ENCODE measurements around the gene ZNF611. TPM values are rescaled to one million over a fixed set of nuclear protein-coding genes. Genes with fewer than 3 reads are reported as not detected.

The ZNF611 gene
- total and polyA plus RNA-seq, 9 of the 15 experiments (the other 6 are each of a cell fraction or from before 2014, with no cell fraction given): 3.7 to 29.6 (median 12.8) TPM

- no TSS peak for BruUV-seq (replicated peaks)
- CTCF ChIA-PET (ENCODE audit: low intra/inter-chr PET ratio): no interaction called here
- in situ Hi-C loops (cut with MboI): no loop called here
These were observed 7.7 kb upstream of the ZNF611 start for GRCh38 chr19:52742516-52742915.

More at GRCh38 chr19:52742516-52742915, 7.7 kb upstream of the ZNF611 start:
- FAIRE-seq: no peak
- H3K4me1 ChIP-seq (replicated peaks in 1 of 2; ENCODE audit: control insufficient read depth in 2 of 2, insufficient read depth in 2 of 2, low read length in 2 of 2): peaks cover 0 to 6% of the 10 kb centered on the region in 2 experiments; a peak in 3 of 5 replicates
- no peak overlapping the region for H3K9ac ChIP-seq (ENCODE audit: insufficient read depth in 1 of 2, low read depth in 2 of 2, low read length in 2 of 2)
- DNase-seq (ENCODE audit: extremely low read depth in 1 of 4, low spot score in 3 of 4): no peak
- ATAC-seq: no peak
- H3K79me2 ChIP-seq (ENCODE audit: control insufficient read depth, insufficient read depth, low read length): no peaks in the 10 kb centered on the region
- H3K4me2 ChIP-seq (ENCODE audit: insufficient read depth, low read length): no peak overlapping the region
- H3K4me3 ChIP-seq: no peak overlapping the region
- no peak for TF ChIP-seq L3MBTL2 (IDR thresholded peaks at IDR 0.05)
- no peak for TF ChIP-seq BCLAF1 (IDR thresholded peaks at IDR 0.05; ENCODE audit: borderline replicate concordance in 1 of 2, control insufficient read depth in 1 of 2, low read depth in 2 of 2, low read length in 1 of 2)
- TF ChIP-seq ZNF592 (IDR thresholded peaks at IDR 0.05): 0 out of 2 replicates have a peak, but pooled peaks have one; percentile 46
- no peak for TF ChIP-seq ZNF644 (tag; IDR thresholded peaks at IDR 0.05; ENCODE audit: low read depth)
- TF ChIP-seq FOSL1 (tag; conservative IDR thresholded peaks at IDR 0.05): peak; percentile 44
- no peak overlapping the region for H2AFZ ChIP-seq (ENCODE audit: low read depth, low read length)
- peaks cover under 1% of the 10 kb centered on the region for H3K9me3 ChIP-seq (replicated peaks; ENCODE audit: control insufficient read depth, insufficient read depth, low read depth, low read length)
- intact Hi-C loops (cut with micrococcal nuclease): no loop called here
- no peaks in the 10 kb centered on the region for H3K9me1 ChIP-seq (ENCODE audit: control insufficient read depth, insufficient read depth, low read length)
- WGBS (ENCODE audit: insufficient coverage, low coverage, missing lambda C conversion rate): 9% methylated on average over 3 of the region's 3 CpGs
- no peak overlapping the region for H3K27ac ChIP-seq (ENCODE audit: extremely low read depth, low read depth, low read length)
- H4K20me1 ChIP-seq (replicated peaks; ENCODE audit: control insufficient read depth, insufficient read depth, low read length): no peaks in the 10 kb centered on the region
- no peaks in the 10 kb centered on the region for H3K27me3 ChIP-seq (ENCODE audit: control insufficient read depth in 2 of 2, insufficient read depth in 2 of 2, low read length in 2 of 2)
- POLR2A ChIA-PET: interaction anchor here (0.6 kb wide), 1 partner anchor 48 kb away, joined by 4 read pairs; no protein-coding TSS in a partner anchor
- H3K36me3 ChIP-seq (ENCODE audit: control insufficient read depth, insufficient read depth, low read length): no peaks in the 10 kb centered on the region

Data from K562 (cell line).